ENCODE results near the gene ANKLE1.
"Not testable (repeated sequence)": the region's sequence is repeated elsewhere in the genome, so short reads cannot be mapped to it uniquely, and the experiment has no call there.

Gene ANKLE1

GRCh38 chr19:17246681-17247425 lies 34.8 kb upstream of the ANKLE1 start:
- no peak for DNase-seq (ENCODE audit: low read depth, low spot score)

- no peak for DNase-seq (ENCODE audit: low read depth, low spot score)
Measured at GRCh38 chr19:17248011-17248776, 33.5 kb upstream of the ANKLE1 start.

DNA sequence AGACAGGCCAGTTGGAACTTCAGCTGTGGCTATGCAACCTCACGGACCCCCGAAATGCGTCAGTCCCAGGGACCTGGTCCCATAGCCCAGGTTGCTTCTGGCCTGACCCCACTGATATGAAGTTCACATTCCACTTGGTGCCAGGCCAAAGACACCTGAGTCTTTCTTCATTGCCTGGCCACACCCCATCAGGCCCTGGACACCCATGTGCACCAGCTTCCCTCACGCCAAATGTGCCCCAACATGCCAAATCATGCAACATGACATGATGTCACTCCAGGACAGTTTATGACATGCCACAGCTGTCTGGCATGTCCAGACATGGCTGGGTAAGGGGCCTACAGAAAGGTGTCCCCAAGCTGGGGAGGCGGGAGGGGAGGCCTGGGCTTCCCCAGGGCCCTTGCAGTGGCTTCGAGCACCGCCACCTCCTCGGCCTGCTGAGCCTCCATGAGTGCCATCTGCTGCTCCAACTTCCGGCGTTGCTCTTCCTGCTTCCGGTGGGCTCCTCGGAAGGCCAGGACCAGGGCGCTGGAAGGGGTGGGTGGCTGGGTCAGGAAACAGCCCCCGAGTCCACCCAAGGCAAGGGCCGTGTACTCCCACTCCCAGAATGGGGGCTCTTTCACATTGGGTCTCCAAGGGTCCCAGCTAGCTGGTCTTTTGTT lies 31.7 kb upstream of the ANKLE1 start:
- no peak for DNase-seq (ENCODE audit: low read depth, low spot score)

- no peak for DNase-seq (ENCODE audit: low read depth, low spot score)
Measured at GRCh38 chr19:17254636-17255035, 27.1 kb upstream of the ANKLE1 start.

DNA sequence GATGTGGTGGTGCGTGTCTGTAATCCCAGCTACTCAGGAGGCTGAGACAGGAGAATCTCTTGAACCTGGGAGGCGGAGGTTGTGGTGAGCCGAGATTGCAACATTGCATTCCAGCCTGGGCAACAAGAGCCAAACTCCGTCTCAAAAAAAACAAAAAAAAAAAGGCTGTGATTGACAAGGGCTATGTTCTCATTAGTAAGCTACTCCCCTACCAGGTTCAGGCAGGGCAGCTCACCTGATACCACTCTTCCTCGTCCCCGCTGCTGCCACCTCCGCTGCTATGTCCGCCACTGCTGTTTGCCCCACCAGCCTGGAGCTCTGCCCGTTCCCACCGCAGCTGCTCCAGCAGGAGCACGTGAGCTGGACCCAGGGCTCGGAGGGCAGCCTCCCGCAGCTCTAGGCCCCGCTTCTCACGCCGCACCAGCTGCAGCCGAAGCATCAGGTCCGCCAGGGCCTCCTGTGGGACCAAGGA lies 26.5 kb upstream of the ANKLE1 start:
- no peak for DNase-seq (ENCODE audit: low read depth, low spot score)

GRCh38 chr19:17256130-17256529 lies 25.6 kb upstream of the ANKLE1 start:
- no peak for DNase-seq (ENCODE audit: low read depth, low spot score)

DNA sequence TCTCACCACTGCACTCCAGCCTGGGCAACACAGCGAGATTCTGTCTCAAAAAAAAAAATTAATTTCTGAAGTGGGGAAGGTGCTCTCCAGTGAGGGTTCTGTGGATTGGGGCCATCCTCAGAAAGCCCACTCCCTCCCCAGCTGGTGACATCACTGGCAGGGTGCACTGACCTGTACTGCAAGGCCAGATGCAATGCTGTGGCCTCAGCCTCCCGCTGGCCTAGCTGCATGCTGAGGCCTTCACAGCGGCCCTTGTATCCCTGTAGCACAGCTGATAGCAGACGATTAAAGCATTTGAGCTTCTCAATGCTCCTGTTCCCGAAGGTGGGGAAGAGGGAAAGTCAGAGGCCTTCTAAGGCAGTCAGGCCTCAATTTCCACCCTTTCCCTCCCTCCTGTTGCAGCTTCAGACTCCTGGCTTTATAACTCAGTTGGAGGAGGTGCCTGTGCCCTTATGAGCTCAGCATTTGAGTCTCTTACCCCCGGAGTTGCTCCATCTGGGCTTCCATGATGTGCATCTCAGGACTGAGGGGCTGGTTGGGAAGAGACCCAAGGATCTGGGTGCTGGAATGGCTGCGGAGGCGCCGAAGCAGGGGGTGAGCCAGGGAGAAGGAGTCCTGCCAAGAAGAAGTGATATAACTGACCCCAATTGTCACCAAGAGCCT lies 22.5 kb upstream of the ANKLE1 start:
- no peak for DNase-seq (ENCODE audit: low read depth, low spot score)

- no peak for DNase-seq (ENCODE audit: low read depth, low spot score)
Measured at GRCh38 chr19:17259934-17260333, 21.8 kb upstream of the ANKLE1 start.

- DNase-seq (ENCODE audit: low read depth, low spot score): peak; percentile 26
Measured at GRCh38 chr19:17260842-17261325, 20.8 kb upstream of the ANKLE1 start.

DNA sequence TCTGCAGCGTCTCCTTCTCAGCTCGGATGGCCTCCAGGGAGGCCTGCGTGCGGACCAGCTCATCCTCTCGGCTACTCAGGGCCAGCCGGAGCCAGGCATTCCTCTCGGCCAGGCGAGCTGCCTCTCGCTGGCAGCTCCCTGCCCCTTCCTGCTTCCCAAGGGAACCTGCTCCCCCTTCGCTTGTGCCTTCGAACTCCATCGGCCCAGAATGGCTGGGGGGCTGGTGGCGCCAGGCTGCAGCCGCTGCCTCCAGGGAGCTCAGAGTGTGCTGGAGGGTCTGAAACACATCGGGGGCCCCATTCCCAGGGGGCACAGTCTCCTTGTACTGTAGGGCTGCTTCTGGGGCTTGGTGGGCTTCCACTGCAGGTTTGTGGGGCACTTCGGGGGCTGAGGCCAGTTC lies 19.1 kb upstream of the ANKLE1 start:
- DNase-seq (ENCODE audit: low read depth, low spot score): no peak

DNA sequence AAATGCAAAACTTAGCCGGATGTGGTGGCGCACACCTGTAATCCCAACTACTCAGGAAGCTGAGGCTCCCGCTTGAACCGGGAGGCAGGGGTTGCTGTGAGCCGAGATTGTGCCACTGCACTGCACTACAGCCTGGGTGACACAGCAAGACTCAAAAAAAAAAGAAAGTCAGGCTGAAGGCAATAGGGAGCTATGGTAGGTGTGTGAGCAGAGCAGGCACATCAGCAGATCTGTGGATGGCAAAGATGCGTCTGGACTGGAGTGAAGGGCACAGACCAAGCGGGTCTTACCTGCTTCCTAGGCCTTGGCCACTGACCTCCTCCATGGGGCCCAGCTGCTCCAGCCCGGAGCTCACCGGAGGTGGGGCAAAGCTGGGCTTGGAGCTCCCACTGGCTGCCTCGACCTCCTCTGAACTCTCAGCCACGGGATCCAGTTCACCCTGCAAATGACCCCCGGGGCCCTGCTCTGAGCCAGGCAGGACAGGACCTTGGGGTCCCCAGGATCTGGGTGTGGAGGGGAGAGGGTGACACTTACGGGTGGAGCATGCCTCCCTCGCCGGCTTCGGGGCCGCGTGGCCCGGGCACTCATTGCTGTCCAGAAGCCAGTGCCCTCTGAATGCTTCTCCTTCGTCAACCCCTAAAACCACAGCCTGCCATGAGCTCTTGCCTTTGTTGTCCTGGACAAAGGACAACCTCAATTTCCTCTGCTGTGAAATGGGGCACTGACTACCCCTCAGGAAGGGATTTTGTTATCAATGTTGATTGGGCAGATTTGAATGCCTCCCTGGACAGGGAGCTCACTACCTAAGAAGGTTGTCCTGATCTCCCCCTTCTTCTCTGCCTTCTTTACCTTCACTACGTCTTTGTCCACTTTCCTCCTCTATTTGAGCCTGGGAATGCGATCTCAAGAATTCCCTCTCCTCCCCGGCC lies 17.7 kb upstream of the ANKLE1 start:
- no peak for DNase-seq (ENCODE audit: low read depth, low spot score)

- no peak for DNase-seq (ENCODE audit: low read depth, low spot score)
Measured at GRCh38 chr19:17264641-17264979, 17.1 kb upstream of the ANKLE1 start, which contains the start of gene USHBP1. Gene USHBP1 (minus strand): TSS chr19:17264745. CDS start chr19:17264299, 446 bp downstream.

GRCh38 chr19:17266026-17266425 lies 15.7 kb upstream of the ANKLE1 start:
- DNase-seq (ENCODE audit: low read depth, low spot score): no peak

- DNase-seq (ENCODE audit: low read depth, low spot score): no peak
Measured at GRCh38 chr19:17266589-17266974, 15.1 kb upstream of the ANKLE1 start.

DNA sequence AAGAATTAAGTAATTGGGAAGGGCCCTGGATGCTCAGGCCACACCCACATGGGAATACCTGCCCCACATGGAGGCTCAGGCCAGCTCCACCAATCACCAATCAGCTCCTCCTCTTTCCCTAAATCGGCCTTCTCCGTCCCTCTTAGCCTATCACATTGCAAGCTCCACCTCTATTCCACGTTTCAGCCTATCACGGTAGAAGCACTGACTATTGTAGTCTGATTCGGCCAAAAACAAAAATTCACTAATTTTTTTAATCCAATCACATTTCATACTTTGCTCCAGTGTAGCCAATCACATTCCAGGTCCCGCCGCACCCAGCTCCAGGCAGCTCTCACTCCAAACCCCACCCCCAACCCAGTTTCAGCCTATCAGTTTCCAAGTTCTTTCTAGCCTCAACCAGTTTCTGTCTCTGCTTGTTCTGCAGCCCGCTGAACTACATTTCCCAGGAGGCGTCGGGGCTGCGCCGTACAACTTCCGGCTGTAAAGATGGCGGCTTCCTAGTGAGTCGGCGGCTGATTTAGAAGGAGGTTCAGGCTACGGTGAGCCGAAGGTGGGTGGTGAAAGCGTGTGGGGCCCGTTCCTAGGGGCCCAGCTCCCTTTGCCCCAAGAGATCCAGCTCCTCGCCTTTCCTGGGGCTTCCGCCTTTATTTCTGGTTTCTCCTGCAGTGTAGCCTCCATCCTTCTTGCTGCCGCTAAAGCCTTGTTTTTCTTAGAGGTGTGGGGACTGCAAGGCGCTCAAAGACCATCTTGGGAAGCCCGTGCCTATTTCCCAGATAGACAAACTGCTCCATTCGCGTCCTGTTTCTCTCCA lies 14.5 kb upstream of the ANKLE1 start, which contains the start of gene BABAM1:
BABAM1 (plus strand) TSS at position 469 of the 814 bp plus-strand sequence. CDS start 1,364 bp downstream, outside the sequence.
- peak; percentile 96 for DNase-seq (ENCODE audit: low read depth, low spot score)

DNA sequence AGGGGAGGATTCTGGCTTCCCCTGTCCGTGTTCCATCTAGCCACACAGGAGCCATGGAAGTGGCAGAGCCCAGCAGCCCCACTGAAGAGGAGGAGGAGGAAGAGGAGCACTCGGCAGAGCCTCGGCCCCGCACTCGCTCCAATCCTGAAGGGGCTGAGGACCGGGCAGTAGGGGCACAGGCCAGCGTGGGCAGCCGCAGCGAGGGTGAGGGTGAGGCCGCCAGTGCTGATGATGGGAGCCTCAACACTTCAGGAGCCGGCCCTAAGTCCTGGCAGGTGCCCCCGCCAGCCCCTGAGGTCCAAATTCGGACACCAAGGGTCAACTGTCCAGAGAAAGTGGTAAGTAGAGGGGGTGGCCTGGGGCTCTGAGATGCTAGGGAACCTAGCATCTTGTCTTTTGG lies 12.9 kb upstream of the ANKLE1 start:
- no peak for DNase-seq (ENCODE audit: low read depth, low spot score)

- not testable (repeated sequence) for DNase-seq (ENCODE audit: low read depth, low spot score)
Measured at GRCh38 chr19:17274892-17275291, 6.8 kb upstream of the ANKLE1 start.

DNA sequence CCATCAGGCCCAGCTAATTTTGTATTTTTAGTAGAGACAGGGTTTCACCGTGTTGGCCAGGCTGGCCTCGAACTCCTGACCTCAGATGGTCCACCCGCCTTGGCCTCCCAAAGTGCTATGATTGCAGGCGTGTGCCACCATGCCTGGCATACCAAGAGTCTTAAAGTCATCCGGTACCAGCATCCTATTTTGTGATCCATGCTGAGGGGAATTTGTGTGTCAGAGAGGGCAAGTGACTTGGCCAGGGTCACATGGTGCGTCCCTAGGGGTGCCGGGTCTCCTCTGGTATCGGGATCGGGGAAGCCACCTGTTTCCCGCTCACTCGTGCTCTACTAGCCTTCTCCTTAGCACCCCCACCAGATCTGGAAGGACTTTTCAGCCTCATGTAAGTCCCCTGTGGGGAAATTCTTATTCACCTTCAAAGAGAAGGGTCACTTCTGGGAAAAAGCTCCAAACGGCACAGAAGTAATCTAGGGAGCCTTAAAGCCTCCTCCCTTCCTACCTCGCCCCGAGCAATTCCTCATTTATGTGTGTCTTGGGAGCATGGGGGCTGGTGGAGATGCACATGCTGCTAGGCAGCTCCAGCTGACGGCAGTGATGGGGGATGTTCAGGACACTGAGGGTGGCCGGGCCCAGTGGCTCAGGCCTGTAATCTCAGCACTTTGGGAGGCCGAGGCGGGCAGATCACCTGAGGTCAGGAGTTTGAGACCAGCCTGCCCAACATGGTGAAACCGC lies 6.1 kb upstream of the ANKLE1 start:
- no peak for DNase-seq (ENCODE audit: low read depth, low spot score)

- DNase-seq (ENCODE audit: low read depth, low spot score): no peak
Measured at GRCh38 chr19:17279436-17279835, 2.3 kb upstream of the ANKLE1 start.
